Non-pigmented ciliary epithelial cell (primary cell): Measurements from ENCODE around the gene DCAF15.

Source experiments
- DNase-seq: peaks from one replicate; pipeline ENCODE4 v3.0.0-alpha.2; 2010; ENCODE audit warnings: low read depth

The DCAF15 gene

DNA sequence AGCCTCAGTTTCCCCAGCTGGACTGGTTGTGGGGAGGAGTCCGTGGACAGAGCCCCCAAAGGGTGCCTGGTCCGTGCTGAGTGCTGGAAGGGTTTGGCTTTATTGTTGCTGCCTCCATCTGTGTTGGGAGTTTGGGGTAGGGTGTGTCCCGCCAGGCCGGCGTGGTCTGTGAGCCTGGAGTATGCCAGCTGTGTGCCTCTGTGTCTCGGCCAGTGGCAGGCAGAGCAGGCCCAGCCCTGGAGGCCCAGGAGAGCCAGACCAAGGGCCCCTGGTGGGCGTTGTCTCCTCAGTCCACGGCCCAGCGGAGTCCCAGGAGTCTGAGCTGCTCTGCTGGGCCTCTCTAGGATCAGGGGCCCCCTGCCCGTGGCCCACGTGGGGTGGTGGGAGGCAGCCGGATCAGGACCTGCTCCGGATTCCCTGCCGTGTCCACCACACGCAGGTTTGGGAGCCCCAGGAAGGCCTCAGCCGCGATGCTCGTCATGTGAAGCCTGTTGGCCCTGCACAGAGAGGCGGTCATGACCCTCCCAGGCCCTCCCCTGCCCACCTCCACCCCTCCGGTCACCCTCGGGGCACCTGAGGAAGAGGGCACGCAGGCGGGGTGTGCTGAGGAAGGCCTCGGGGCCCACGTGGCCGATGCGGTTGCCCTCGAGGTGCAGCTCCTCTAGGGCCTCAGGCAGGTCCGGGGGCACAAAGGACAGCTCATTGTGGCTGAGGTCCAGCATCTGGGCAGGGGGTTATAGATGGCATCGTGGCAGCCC lies 20.7 kb upstream of the DCAF15 start:
- no peak for DNase-seq

DNA sequence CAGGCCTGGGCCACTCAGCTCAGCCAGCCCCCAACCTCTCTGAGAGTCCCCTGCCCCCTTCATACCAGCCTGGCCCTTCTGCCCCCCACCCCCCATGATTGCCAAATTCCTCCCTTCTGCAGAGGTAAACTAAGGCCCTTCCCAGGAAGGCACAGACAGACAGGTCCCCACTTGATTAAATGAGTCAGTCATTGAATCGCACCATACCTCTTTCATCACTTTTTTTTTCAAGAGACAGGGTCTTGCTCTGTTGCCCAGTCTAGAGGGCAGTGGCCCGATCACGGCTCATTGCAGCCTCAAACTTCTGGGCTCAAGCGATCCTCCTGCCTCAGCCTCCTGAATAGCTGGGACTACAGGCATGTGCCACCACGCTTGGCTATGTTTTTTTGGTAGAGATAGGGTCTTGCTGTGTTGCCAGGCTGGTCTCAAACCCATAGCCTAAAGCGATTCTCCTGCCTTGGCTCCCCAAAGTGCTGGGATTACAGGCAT lies 20.1 kb upstream of the DCAF15 start:
- DNase-seq = no peak

DNA sequence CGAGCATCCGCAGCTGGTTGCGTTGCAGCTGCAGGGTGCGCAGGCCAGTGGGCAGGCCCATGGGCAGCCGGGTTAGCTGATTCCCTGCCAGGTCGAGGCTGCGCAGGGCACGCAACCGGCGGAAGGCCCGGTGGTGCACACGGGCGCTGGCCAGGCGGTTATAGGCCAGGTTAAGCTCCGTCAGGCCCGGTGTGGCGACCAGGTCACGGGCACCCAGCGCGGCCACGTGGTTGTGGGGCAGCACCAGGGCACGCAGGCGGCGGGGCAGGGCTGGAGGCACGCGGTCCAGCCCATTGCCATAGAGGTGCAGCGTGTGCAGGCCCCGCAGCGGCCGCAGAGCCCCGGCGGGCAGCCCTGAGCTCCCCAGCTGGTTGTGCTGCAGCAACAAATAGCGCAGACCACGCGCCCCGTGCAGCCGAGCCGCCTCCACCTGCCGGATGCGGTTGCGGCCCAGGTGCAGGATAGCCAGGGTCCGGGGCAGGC lies 19.4 kb upstream of the DCAF15 start:
- DNase-seq = no peak

DNA sequence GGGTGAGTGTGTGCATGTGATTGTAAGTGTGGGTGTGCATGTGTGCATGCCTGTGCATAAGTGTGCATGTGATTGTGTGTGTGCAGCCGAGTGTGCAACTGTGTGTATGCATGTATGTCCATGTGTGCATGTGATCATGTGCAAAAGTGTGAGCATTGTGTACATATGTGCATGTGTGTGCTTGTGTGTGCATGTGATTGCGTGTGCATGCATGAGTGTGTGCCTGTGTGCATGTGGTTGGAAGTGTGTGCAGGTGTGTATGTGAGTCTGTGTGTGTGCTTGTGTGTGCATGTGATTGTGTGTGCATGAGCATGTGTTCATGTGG lies 17.6 kb upstream of the DCAF15 start:
- no peak for DNase-seq

DNA sequence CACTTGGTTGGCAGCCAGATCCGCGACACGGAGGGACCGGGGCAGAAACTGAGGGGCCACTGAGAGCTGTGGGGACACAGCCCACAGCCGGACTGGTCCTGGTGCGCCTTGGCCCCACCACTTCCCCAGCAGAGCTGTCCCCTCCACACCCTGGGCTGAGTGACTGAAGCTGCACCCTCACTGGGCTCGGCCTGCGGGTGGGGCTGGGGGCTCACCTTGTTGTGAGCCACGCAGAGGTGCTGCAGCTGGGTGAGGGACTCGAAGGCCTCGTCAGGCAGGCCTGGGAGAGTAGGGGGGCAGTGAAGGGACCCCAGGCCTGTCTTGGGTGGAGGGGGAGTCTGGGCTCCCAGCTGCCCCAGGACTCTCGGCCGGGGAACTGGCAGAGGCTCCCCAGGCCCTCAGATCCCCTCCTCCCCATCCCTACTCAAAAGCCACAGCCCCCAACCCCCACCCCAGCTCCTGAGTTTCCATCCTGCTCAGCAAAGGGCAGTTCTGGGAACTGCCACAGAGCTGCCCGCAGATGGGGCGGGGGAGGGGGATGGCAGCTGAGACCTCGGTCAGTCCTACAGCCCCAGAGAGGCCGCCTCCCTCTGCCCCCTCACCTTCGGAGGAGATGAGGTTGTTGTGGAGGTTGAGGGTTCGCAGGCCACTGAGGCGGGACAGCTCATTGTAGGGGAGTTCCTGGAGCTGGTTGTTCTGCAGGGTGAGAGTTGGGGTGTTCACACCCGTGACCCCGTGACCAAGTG lies 16.4 kb upstream of the DCAF15 start:
- no peak for DNase-seq

DNA sequence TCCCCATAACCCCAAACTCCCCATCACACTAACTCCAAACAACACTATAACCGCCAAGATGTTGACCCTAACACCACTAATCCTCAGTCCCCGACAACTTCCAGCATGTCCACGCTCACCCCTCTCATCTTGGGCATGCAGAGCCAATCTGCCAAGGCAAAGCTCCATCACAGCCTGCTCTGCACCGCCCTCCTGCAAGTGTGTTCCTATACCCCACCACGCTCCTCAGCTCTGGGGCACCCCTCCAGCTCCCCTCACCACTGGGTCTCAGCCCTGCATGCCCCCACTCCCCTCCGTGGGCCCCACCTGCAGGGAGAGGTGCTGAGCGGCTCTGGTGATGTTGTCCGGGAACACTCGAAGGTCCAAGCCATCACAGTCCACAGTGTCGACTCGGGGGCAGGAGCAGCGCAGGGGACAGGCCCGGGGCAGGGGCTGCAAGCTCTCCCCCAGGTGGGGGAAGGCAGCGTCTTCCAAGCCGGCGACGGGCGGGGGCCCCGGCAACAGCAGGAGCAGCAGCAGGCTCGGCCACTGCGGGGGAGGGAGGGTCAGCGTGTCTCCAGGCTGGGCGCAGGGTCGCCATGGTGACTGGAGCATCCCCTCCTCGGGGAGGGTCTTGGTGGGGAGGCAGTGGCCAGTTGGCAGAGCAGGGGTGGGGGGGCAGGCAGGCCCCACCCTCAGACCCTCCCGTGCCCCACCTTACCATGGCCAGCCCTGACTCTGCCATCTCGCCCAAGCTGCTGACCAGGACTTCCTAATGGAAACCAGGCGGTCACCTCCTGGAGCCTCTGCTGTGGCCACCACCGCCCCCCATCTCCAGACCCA lies 14.6 kb upstream of the DCAF15 start:
- no peak for DNase-seq

DNA sequence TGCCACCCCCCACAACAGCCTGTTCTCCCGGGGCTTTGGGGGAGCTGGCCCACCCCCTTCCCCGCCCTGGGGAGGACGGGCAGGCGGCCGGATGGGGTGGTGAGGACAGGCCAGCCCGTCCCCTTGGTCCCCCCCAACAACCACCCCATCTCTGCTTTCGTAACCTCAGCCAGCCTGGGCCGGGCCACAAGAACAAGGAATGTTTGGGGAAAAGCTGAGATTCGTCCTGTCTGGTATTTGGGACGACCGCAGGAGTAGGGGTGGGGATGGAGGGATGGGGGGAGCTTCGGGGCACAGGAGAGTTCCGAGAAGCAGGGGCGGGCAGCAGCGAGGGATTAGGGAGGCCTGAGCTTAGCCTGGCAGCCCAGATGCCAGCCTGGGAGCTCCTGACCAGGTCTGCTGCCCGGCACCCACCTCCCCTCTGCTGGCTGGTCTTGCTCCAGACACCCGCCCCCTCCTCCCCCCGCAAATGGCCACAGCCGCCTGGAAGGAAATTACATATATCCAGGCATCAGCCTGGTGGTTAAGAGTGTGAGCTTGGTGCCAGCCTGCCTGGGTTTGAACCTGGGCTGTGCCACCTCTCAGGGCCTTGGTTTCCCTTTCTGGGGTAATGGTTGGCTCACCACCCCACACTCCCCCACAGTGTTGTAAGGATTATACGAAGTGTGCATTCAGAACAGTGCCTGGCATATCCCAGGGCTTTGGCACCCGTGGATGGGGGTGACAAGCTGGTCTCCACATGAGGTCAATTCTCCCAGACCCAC lies 13.8 kb upstream of the DCAF15 start, which contains the start of gene PODNL1:
Gene PODNL1, minus strand, starts transcription at position 117 of the 764 bp plus-strand sequence. CDS start 236 bp downstream, outside the sequence.
- no peak for DNase-seq

DNA sequence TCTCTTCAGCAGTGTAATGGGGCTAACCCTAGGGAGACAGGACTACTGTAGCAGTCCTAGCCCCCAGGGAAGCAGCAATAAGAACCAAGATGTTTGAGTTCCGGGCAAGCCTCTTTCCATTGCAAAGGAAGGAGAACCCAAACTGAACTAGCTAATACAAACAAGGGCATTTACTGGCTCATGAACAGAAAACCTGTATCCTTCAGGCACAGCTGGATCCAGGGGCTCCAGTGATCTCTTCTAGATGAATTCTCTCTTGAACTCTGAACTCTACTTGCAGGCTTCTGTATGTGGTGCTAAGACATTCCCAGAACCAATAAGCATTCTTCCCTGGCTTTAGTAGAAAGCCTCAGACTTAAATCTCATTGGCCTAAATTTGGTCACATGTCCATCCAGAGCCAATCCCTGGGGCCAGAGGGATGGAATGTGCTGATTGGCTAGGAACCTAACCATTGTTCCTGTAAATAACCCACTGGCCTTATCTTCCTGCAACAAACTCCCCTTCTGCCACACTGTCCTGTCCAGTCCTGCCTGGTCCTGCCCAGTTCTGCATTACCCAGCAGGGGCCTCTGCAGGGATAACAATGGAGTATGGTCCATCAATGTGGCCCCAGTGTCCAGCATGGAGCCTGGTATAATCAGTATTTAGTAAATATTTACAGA lies 10.2 kb upstream of the DCAF15 start:
- no peak for DNase-seq

DNA sequence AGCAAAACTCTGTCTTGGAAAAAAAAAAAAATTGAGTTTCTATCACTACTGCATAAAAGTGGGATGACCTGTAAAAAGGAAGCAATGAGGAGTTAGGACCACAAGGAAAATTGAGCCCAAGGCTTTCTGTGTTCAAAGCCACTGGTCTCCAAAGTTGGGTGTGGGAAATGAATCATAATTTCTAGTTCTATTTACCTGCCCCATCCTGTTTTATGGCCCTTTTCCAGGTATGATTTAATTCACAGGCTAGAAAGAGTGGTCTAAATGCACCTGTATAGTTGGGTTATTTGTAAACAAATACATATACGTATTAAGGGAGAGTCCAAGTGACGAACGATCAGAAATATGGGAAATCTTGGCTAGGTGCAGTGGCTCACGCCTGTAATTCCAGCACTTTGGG lies 5.9 kb upstream of the DCAF15 start:
- DNase-seq = no peak

DNA sequence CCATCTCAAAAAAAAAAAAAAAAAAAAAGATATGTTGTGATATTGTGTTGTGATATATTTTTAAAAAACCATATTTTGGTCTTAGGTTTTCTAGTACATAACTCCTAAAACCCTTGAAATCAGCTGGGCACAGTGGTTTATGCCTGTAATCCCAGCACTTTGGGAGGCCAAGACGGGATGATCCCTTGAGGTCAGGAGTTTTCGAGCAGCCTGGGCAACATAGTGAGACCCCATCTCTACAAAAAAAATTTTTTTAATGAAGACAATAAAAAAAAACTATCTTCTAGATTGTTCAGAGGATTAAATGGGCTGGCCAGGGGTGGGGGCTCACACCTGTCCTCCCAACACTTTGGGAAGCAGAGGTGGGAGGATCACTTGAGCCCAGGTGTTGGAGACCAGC lies 1.3 kb upstream of the DCAF15 start:
- no peak for DNase-seq

DNA sequence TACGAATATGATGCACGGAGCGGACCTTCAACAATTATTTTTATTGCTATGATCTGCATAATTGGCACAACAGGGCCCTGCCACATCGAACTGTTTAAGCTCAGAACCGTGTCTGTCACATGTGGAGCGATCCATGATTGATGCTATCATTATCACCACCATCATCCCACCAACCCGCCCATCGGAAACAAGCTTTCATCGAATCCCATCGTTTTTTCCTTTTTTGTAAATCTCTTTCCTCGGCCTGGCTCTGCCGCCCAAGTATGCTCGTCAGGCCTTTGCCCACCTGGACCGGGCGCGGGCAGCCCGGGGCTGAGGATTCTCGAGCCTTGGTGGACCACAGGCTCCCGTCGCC lies 533 bp upstream of the DCAF15 start:
- DNase-seq = no peak

DNA sequence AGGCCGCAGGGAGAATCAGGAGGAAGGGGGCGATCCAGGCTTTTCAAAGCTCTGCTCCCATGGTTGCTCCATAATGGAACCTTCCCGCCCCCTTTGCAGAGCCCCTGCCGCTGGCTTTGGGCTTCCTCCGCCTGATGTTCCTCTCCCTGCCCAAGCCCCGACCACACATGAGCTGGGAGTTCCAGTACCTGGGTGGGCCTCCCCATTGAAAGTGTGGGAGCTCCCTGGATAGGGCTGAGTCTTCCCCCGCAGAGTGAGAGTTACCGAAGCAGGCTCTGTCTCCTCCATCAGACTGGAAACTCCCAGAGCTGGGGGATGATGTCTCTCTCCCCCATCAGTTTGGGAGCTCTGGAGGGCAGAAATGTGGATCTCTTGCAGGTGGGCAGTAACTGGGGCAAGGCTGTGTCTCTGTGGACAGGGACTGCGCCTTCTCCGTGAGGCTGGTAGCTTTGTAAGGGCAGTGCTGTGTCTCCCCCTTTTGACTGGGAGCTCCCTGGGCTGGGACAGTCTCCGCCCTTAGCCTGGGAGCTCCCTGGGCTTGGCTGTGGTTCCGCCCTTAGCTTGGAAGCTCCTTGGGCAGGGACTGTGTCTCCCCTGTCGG lies 722 bp downstream of the DCAF15 start:
- no peak for DNase-seq

DNA sequence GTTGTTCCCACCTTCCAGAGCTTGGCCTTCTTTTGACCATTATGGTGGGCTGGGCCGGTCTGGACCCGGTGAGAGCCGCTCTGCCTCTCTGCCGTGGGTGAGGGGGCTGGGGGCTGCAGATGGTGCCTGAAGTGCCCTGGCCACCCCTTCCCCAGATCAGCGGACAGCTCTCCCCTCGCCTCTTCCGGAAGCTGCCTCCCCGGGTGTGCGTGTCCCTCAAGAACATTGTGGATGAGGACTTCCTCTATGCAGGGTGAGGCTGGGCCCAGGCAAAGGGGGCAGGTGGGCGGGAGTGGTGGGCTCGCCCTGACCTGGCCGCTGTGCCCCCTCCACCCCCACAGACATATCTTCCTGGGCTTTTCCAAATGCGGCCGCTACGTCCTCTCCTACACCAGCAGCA lies 1.9 kb downstream of the DCAF15 start:
- DNase-seq = no peak

DNA sequence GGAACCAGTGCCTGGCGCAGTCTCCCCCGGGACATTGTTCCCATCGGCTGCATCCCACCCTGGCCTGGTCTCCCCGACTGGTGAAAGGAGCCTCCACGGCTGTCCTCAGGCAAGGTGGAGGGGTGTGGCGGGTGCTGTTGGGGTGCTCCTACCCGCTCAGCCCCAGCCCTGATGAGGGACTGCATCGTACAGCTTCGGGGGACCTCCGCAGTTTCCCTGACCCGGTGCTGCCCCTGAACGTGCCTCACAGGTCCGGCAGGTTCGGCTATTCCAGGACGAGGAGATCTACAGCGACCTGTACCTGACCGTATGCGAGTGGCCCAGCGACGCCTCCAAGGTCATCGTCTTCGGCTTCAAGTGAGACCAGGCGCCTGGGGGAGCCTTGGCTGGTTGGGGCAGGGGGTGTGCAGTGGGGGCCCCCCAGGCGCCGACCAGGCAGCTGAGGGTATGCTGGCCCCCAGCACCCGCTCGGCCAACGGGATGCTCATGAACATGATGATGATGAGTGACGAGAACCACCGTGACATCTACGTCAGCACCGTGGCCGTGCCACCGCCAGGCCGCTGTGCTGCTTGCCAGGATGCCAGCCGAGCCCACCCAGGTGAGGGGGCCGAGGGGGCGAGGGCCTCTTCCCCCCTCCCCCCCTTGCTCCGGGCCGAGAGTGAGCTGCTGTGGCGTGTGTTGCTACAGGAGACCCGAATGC lies 3.5 kb downstream of the DCAF15 start:
- DNase-seq = no peak

DNA sequence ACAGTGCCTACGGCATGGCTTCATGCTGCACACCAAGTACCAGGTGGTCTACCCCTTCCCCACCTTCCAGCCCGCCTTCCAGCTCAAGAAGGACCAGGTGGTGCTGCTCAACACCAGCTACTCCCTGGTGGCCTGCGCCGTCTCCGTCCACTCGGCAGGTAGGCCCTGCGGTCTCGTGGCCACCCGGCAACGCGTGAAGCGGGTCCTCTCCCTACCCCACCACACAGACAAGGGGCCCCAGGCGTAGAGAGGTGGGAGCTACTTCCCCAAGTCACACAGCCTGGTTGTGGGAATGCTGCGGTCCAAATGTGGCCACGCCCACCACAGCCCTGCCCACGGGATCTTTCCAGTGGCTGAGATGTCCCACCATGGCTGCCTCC lies 4.0 kb downstream of the DCAF15 start:
- DNase-seq = no peak

DNA sequence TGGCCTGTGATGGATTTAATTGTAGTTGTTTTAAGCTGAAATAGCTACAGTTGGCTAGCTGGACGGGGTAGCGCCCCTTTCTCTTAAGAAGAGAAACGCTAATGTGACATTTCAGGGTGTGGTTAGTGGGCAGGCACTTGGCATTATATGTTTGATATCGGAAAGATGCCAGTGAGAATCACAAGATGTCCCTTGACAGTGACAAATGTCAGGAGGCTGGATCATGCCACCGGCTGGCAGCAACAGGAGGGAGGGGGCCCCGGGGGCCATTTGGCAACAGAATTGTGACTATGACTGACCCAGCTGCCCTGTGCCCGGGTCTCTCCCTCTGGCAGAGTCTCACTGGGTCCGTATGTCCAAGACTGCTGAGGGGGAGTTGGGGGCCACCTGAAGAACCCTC lies 4.7 kb downstream of the DCAF15 start:
- DNase-seq = no peak

DNA sequence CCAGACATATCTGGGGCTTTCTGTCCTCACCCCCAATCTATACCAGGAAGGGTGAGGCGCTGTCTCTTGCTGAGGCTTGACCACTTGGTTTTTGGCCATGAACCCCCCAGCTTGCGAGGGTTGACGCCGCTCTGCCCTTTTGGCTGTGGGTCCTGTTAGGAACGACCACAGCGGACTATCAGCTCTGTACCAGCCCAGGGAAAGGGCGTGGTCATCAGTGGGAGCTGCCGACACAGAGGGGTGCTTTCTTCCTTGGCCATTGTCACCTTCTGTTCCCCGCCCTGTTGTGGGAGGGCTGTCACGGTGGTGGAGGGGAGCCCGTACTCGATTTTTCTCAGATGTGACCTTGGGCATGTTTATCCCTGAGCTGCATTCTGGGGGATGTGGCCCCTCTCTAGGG lies 5.7 kb downstream of the DCAF15 start:
- no peak for DNase-seq

DNA sequence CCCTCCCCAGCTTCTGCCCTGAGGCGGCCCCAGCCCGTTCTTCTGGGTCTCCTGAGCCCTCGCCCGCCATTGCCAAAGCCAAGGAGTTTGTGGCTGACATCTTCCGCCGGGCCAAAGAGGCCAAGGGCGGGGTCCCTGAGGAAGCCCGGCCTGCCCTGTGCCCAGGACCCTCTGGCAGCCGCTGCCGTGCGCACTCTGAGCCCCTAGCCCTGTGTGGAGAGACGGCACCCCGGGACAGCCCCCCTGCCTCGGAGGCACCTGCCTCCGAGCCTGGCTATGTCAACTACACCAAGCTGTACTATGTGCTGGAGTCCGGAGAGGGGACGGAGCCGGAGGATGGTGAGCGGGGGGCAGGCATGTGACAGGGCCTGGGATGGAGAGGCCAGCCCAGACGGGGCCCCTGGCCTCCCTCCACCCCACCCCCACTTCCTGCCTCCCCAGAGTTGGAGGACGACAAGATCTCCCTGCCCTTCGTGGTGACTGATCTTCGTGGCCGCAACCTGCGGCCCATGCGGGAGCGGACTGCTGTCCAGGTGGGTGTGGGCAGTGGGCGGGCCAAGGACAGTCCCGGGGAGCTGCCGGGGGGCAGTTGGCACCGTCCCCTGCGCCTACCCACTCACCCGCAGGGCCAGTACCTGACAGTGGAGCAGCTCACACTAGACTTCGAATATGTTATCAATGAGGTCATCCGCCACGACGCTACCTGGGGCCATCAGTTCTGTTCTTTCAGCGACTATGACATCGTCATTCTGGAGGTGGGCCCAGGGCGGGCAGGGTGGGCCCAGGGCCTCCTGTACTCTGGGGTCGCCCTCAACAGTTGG lies 7.0 kb downstream of the DCAF15 start:
- DNase-seq = no peak
